HG03159 (cell line): ENCODE results near the gene CLDN14.

Source experiments
- ATAC-seq: cut with Tn5 transposase; IDR thresholded peaks from one replicate; pipeline ENCODE4 v1.9.1; 2021; ENCODE audit warnings: mild to moderate bottlenecking, moderate library complexity; ENCODE audit not compliant: unreplicated experiment

Gene CLDN14

DNA sequence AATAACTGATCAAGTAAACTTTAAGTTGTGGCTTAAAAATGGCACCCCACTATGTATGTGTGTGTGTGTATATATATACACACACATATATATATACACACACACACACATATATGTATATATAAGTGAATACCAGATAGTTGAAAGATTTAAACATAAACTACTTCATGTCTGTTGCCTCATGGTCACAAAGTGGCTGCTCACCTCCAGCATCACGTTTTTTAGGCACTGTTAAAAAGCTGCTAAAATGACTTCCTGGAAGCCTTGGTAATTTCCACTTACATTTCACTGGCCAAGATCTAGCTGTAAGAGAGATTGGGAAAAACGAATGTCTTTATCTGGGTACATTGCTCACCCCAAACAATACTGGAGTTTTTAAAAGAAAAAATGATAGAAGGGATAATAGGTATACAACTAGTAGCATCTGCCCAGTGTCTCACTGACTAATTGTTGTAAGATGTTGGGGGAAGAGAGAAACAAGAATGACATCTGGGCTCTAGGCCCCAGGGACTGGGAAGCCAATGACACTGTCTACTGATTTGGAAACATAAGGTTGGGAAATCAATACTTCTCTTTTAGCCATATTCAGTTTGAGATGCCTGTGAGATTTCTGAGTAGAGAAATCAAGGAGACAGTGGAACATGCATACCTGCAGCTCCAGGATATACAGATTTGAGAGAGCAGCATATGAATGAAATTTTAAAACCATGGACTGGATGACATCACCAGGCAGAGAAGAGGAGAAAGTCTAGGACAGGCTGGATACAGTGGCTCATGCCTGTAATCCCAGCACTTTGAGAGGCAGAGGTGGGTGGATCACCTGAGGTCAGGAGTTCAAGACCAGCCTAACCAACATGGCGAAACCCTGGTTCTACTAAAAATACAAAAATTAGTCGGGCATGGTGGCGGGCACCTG, 42.8 kb downstream of the CLDN14 start:
- ATAC-seq, result no peak

DNA sequence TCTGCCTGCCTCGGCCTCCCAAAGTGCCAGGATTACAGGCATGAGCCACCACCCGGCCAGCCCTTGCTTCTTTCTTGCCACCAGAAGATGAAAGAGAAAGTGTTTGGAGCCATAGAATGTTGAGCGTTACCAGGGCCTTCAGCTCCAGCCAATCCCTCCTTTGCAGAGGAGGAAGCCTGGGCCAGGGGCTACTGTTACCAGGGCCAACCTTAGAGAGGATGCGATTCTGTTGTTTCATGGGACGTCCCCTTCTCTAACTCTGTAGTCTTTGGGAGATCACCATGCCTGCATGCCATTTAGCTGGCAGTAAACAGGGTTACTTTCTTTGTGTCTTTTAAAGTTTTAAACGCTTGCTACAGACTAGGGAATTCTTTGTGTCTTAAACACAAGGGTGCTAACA, 45.8 kb downstream of the CLDN14 start:
- no peak for ATAC-seq

DNA sequence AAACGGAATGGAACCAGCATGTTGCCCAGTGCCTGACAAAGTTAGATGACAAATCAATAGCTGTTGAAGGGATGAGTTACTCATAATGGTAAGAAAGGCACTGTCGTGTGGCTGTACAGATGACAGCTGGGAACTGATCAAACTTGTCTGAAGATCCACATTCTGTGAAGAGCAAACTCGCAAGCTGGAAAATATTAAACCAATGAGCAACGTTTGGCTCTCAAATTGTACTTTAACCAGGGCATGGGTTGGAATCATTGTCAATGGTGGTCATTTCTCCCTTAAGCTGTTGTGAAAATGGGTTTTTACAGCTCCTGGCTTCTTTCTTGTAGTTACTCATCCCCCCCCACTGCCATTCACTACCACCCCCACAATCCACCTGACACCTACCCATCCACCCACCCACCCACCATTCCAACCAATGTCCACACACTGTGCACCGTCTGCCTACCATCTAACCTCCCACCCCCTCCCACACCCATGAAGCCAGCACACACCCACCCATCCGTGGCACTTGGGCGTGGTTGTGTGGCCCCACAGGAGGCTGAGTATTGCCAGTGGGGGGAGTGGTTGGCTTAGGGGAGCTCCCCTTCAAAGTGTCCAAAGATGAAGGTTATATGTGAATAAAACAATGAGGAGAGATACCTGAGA, 46.7 kb downstream of the CLDN14 start:
- ATAC-seq, result no peak

DNA sequence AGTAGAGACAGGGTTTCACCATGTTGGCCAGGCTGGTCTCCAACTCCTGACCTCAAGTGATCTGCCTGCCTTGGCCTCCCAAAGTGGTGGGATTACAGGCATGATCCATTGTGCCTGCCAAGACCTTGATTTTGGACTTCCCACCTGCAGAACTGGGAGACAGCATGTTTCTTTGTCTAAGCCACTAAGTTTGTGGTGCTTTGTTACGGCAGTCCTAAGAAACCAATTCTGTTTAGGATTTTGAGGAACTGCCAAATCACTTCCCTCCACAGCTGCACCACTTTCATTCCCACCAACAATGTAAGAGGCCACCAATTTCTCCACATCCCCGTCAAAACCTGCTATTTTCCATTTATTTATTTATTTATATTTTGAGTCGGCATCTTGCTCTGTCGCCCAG, 48.7 kb downstream of the CLDN14 start:
- ATAC-seq, result no peak

DNA sequence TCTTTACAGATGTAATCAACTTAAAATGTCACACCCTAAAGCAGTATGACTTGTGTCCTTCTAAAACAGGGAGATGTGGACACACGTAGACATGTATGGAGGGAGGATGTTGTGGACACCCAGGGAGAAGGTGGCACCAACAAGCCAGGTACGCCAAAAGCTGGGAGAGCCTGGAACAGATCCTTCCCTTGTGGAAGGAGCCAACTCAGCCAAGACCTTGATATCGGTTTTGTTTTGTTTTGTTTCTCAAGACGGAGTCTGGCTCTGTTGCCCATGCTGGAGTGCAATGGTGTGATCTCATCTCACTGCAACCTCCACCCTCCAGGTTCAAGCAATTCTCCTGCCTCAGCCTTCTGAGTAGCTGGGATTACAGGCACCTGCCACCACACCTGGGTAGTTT, 49.1 kb downstream of the CLDN14 start:
- no peak for ATAC-seq

DNA sequence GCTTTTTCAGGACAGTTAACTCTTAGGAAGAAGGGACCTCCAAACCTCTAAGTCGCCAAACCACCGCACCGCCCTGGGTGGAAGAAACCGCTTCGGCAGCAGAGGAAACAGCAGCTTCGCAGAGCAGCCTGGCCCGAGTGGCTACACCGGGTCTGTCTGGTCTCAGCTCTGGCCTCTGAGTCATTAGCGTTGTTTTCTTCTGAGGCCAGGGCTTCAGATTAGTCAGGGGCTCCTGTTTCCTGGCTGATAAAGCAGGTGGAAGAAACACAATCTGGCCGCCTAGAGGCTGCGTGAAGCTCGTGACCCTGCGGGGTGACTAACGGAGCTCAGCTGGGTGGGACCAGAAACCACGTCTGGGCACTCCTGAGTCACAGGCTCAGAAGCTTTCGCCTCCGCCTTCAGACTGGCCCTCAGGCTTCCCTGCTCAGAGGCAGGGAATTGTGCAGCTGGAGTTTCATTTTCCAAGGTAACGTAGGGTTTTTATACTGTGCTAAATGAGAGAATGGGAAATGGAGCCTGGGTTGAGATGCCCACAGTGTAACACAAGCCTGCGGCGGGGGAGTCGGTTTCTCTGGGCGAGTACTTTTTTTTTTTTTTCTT, 49.9 kb downstream of the CLDN14 start:
- peak; percentile 83 for ATAC-seq

DNA sequence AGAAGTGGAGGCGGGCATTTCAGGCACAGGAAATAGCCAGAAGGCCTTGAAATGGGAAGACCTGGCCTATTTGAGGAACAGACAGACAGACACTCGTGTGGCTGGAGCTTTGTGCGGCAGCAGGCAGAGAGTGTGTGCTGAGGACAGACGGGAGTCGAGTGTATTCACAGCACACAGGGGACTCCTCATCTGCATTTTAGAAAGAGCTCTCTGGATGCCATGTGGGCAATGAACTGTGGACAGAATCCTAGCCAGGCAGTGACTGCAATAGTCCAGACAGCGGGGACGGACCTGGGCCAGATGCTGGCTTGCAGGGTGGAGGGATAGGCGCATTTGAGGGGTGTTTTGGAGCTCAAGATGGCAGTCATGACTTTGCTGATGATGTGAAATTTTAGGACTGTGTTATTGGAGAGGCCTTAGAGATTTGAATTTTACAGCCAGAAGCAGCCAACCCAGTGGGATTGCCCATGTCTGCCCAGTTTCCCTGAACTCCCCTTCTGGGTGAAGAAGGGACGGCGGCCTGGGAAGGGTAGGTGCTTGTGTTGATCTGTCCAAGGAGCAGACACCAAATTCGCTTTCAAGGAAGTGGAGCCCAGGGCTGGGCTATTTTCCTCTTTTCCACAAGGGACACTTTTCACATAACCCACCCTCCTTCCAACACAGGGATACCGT, 51.0 kb downstream of the CLDN14 start:
- ATAC-seq, result no peak

DNA sequence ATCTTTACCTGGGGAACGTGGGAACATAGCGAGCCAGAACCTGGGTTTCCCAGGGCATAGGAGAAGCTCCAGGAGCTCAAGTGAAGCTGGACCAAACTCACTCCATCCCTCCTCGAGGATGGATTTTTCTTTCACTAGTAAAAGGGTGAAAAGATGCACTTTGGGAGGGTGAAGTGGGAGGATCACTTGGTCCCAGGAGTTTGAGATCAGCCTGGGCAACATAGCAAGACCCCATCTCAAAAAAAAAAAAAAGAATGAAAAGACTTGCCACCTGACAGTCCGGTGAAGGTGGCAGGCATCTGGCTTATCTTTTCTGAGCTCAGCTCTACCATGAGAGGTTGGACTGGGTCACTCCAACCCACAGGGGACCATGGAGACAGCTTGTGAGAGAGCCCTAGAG, 52.4 kb downstream of the CLDN14 start:
- no peak for ATAC-seq

DNA sequence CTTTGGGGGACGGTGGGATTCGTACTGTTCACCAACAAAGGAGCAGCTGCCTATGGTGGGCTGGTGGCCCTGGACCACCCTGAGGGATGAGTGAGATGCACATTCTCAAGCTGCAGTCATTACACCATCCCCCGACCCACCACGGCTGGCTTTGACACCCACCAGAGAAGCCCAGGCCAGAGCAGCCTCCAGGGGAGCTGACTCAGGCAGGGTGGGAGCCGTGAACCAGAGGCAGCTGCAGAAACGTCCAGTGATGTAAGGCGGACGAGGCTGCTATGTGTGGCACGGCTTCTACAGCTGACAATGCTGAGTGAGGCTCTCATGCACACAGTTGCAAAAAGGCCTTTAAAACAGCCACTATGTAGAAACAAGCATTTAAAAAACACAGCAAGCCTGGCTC, 54.6 kb downstream of the CLDN14 start:
- no peak for ATAC-seq

DNA sequence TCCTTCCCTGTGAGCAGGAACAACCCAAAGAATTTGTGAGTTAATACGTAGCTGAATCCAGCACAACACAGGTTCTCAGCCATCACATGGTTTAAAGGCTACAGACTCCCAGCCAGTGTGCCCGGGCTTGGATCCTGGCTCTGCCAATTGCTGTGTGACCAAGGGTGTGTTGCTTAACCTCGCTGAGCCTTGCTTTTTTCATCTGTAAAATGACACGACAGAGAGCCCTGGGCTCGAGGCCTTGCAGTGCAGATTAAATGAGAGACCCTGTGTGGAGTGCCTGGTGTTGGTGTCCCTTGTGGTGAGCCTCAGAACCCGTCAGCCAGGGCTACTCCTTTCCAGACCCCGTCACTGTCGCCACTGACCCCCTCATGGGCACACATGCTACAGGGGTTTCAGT, 55.3 kb downstream of the CLDN14 start:
- ATAC-seq, result no peak

DNA sequence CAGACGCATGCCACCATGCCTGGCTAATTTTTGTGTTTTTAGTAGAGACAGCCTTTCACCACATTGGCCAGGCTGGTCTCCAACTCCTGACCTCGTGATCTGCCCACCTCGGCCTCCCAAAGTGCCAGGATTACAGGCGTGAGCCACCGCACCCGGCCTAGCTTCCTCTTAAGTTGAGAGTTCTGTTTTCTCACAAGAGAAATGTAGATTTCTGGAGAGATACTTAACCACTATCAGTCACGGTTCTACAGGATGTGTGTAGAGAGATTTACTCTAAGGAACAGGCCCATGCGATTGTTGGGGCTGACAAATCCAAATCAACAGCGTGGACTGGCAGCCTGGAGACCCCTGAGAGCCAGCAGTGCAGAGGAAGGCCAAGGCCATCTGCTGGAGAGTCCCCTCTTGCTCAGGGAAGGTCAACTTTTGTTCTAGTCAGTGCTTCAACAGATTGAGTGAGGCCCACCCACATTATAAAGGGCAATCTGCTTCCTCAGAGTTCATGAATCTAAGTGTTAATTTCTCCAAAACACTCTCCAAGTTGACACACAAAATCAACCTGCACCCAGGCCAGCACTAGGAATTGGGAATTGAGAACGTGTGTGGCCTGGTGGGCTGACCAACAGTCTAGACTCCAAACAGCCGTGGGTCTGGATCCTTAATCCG, 56.0 kb downstream of the CLDN14 start:
- no peak for ATAC-seq

DNA sequence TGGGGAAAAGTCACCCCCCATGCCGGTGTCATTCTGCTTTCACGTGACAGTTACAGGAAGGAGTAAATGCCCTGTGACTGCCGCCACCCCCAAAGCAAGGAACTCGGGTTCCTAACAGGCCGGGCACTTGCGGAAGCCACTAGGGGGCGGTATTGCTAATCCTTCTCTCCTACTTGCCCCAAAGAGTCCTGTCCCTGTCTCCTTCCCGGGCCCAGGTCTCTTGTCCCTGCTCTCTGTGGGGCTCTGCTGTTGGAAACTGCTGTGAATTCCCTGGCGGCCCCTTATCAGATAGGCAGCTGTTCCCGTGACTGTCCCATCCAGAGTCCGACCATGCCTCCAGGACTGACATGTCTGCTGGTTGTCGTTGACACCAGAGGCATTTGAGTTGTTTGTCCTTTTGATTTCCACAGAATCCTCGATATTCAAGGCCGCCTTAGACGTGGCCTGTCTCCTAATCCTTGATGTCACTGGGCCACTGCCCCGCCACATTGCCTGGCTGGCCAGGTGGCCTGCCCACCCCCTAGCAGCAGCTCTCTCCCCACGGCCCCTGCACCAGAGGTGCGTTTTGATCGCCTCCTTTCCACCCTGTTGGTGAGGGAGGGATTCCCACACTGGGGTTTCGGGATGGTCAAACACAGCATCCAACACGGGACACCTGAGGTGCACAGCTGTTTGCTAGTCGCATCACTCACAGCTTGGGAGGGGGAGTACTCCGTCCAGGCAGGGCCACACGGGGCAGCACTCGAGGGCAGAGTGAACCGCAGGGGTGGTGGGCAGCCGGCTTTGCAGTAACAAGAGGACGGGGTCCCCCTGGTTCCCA, 57.4 kb downstream of the CLDN14 start:
- ATAC-seq, result no peak

DNA sequence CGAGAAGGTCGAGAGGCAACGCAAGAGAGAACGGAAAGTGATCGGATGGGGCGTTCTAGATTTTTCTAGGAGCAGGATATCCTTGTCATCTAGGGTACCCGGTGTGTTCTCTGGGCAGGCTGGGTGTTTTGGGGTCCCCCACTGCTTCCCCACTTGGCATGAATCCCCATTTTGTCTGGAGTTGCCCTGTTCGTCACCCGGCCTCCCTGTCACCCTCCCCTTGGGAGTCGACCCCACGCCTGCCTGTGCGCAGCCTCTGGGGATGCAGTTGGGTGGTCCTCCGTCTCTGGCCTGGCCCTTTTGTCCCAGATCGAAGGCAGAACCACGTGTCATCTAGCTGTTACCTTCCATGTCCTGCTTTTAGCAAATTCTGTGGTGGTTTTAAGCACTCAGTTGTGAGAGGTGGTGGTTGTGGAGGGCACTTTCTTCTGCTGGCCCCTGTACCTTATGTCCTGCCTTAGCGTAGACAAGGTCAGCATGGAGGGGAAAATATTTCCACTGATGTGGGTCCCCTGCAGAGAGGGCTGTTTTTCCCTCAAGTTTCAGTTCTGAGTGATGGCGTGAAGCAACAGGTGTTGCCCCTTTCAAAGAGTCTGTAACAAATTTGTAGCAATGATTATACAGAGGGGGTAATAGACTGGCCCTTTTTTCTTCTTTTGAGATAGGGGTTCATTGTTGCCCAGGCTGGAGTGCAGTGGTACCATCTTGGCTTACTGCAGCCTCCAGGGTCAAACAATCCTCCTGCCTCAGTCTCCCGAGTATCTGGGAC, 59.2 kb downstream of the CLDN14 start:
- ATAC-seq, result no peak

DNA sequence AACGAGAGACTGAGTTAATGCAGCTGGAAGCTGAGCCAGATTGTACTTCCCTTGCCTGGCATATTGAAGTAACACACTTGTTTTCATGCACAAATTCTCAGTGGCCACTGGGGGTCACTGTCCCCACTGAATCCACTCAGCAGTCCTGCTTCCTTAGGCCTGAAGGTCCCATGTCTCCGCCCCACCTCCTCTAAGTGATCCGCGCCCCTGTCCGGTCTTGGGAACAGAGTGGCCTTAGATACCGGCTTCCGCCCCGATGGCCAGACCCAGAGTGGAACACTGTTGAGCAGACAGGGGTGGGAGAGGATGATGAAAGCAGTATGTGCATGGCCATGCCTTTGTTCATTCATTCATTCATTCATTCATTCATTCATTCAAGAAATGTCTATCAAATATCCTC, 59.9 kb downstream of the CLDN14 start:
- ATAC-seq, result peak; percentile 60

DNA sequence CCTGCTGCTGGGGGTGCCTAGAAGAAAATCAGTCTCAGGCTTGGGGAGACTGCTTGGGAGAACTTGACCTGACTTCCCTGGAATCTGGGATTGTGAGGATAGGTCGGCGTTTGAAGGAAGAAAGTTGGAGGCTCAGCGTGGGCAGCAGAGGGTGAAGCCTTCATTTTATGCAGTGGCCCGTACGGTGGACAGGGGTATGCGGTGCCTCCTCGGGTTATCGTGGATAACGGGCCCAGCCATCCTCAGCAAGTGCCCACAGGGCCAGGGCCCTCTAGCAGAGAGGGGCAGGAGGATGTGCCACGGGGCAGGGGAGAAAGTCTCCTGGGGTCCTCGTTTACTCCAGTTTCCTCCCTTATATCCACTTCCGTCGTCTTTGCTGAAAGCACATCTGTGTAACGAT, 60.7 kb downstream of the CLDN14 start:
- no peak for ATAC-seq

DNA sequence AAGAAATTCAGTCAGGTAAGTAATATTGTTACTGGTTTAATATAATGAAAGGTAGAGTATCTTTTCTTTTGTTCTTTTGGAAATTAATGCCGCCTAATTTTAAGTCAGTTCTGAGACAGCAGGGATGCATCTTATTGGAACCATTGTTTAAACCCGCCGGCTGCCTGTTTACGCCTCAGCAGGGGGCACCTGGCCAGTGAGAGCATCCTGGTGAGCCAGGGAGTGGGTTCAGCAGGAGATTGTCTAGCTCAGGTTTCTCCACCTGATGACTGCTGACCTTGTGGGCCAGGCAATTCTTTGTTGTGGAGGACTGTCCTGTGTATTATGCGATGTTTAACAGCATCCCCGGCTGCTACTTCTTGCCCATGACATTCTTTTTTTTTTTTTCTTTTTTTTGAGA, 64.5 kb downstream of the CLDN14 start:
- no peak for ATAC-seq

DNA sequence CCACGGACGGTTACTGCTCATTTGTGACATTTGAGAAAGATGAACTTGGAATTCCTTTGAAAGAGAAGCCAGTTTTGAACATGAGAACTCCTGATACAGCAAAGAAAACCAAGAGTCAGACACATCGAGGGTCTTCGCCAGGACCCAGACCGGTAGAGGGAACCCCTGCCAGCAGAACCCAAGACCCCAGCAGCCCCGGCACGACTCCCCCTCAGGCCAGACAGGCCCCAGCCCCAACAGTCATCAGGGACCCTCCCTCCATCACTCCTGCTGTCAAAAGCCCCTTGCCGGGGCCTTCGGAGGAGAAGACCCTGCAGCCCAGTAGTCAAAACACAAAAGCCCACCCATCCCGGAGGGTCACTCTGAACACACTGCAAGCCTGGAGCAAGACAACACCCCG, 67.0 kb downstream of the CLDN14 start:
- ATAC-seq, result no peak

DNA sequence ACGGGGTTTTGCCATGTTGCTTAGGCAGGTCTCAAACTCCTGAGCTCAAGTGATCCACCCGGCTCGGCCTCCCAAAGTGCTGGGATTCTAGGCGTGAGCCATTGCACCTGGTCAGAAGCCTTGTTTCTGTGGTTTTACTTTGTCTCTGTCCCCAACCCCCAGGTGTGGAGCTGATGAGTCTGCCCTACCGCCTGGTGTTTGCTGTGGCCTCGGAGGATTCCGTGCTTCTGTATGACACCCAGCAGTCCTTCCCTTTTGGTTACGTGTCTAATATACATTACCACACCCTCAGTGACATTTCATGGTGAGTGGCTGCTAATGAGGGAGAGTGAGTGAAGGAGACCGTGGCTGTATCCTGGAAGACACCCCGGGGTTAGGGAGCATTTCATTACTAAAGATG, 68.6 kb downstream of the CLDN14 start:
- no peak for ATAC-seq
